BLaER1 treated with 17β-estradiol and CSF1 and Interleukin-3, amounts not matched to agents 10 nM and 100 nM (cell line): ENCODE results near the gene GHRHR.
A peak's percentile ranks its signal among the peaks of the same experiment; 100 is the strongest.

Experiments
- H3K27ac ChIP-seq, 11 experiments: shearing (Covaris generic); formaldehyde crosslinking; 2 replicates each; pipeline ENCODE4 v1.8.1; 2022
- H3K27me3 ChIP-seq, 11 experiments: shearing (Covaris generic); formaldehyde crosslinking; 2 replicates each; pipeline ENCODE4 v1.8.1; 2022
- H3K36me3 ChIP-seq, 11 experiments: shearing (Covaris generic); formaldehyde crosslinking; 2 replicates each; pipeline ENCODE4 v1.8.1; 2022
- H3K4me1 ChIP-seq, 10 experiments: shearing (Covaris generic); formaldehyde crosslinking; 2 replicates each; pipeline ENCODE4 v1.8.1; 2022
- H3K4me2 ChIP-seq, 11 experiments: shearing (Covaris generic); formaldehyde crosslinking; 2 replicates each; pipeline ENCODE4 v1.8.1; 2022
- H3K4me3 ChIP-seq, 10 experiments: shearing (Covaris generic); formaldehyde crosslinking; 2 replicates each; pipeline ENCODE4 v1.8.1; 2022
- H3K9ac ChIP-seq, 11 experiments: shearing (Covaris generic); formaldehyde crosslinking; 2 replicates each; pipeline ENCODE4 v1.8.1; 2022
- H3K9me3 ChIP-seq, 11 experiments: shearing (Covaris generic); formaldehyde crosslinking; replicated peaks in 1 of 11; 2 replicates each; pipeline ENCODE4 v1.8.1; 2022
- H4K20me1 ChIP-seq, 11 experiments: shearing (Covaris generic); formaldehyde crosslinking; 2 replicates each; pipeline ENCODE4 v1.8.1; 2022
- Cebpa-rat ChIP-seq, 11 experiments: shearing (Covaris generic); IDR thresholded peaks; 2 replicates each; pipeline ENCODE4 v1.8.1; 2022

GHRHR gene

DNA sequence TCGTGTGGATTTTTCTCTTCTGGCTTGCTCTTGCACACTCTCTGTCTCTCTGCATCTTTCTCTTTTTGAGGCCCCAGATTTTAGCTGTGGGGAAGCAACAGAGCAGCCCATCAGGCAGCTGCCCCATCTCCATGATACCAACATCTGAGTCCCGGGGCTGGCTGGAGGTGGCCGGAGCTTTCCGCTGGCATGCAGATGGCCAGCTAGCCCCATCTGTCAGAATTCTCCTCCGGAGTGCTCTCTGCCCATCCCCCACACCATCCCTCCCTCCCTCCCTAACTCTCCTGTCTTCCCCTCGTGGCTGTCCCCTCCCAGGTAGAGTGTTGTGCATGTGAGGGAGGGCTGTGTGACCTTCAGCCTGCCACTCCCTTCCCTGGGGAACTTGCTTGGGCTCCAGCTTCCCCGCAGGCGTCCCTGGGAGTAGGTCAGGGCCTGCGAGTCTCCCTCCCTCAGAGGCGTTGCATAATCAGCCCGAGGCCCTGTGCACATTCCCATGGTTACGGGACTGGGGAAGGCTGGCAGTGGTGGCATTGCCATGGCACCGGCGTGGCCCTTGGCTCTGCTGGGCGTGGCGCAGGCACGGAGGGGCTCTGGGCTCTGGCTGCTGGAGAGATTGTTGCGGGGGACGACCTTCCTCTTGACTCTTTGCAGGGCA is 24.7 kb downstream of the GHRHR start:
- H3K9ac ChIP-seq: no peak overlapping the region
- H3K27ac ChIP-seq: no peak overlapping the region
- peak overlapping the region in 5 of 11 experiments; percentile 27 to 52 (median 43); a peak in 9 of 22 replicates for H3K4me2 ChIP-seq
- H3K9me3 ChIP-seq: peaks cover 0 to 4% (median 2%) of the 10 kb centered on the region in 11 experiments; a peak in 7 of 22 replicates
- no peaks in the 10 kb centered on the region for H3K36me3 ChIP-seq
- H3K4me3 ChIP-seq: no peak overlapping the region
- H4K20me1 ChIP-seq: no peaks in the 10 kb centered on the region
- H3K4me1 ChIP-seq: peaks cover 0 to 42% (median 8%) of the 10 kb centered on the region in 10 experiments; a peak in 10 of 20 replicates
- TF ChIP-seq Cebpa-rat (IDR thresholded peaks at IDR 0.05): no peak
- H3K27me3 ChIP-seq: no peaks in the 10 kb centered on the region

DNA sequence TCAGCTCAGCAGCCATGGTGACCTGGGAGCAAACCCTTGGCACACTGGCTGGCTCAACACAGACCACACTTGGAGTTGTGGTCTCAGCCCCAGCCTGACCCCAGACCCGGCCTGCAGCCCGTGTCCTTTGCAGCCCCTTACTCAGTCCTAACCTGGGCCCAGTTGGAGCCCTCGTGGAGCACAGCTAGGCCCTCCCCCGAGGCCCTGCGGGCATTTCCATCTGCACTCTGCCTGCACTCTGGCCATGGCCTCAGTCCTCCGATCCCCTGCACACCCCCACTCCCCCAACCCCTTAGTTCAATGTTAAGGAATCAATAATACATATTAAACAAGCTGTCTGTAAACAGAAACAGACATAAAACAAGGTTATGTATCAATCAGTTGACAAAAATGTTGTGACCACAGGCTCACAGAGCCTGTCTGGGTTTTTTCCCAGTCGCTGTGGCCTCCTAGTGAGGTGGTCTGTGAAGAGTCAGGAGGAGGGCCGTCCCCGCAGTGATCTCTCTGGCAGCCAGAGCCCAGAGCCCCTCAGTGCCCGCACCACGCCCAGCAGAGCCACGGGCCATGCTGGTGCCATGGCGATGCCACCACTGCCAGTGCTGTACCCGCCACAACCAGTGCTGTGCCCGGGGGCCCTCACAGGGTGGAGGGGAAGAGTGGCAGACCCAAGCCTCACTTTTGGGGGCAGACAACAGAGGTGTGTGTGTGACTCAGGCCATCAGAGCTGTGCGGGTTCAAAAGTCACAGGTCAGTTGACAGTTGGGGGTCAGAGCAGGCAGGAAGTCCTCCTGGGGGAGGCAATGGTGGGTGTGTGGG is 25.5 kb downstream of the GHRHR start:
- Histone ChIP-seq H3K9ac (no peak overlapping the region), H3K27me3 (no peaks in the 10 kb centered on the region), H3K4me2 (peak overlapping the region in 5 of 11 experiments; percentile 27 to 52 (median 43); a peak in 9 of 22 replicates), H3K4me3 (no peak overlapping the region), H3K4me1 (peaks cover 0 to 40% (median 8%) of the 10 kb centered on the region in 10 experiments; a peak in 10 of 20 replicates), H3K36me3 (no peaks in the 10 kb centered on the region), H4K20me1 (no peaks in the 10 kb centered on the region), H3K27ac (no peak overlapping the region), H3K9me3 (peaks cover 0 to 11% (median 9%) of the 10 kb centered on the region in 11 experiments; a peak in 16 of 22 replicates)
- no peak for TF ChIP-seq Cebpa-rat (IDR thresholded peaks at IDR 0.05)

DNA sequence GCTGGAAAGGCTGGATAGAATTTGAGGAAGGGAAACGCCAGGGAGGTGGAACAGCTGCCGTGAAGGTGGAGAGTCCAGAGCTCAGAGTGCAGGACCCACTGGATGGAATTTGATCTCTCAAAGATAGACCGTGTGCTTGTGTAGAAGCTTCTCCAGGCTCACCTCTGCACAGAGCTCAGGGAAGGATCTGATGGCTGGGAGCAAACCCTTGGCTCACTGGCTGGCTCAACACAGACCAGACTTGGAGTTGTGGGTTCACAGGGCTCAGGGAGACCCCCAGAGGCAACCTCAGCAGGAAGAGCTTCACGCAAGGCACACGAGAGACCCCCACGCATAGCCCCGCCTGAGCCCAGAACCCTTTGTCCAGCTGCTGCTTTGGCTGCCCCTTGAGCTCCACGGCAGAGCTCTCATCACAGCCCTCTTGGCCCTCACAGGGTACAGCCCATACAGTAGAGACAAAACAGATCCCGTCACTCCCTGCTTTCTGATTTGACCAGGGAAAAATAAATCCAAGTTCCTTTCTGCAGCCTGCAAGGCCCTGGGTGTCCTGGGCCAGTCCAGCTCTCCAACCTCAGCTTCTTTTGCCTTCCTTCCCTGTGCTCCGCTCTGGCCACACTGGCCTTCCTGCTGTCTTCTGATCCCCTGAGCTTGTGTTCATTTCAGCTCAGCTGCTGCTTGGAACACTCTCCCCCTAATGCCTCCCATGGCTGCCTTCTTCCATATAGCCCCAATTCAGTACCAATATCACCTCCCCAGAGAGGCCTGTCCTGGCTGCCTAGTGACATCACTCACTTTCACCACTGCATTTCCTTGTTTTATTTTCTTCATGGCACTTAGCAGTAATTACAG is 26.3 kb downstream of the GHRHR start:
- H3K4me3 ChIP-seq: no peak overlapping the region
- no peaks in the 10 kb centered on the region for H4K20me1 ChIP-seq
- no peak overlapping the region for H3K9ac ChIP-seq
- no peaks in the 10 kb centered on the region for H3K36me3 ChIP-seq
- TF ChIP-seq Cebpa-rat (IDR thresholded peaks at IDR 0.05): no peak
- H3K27ac ChIP-seq: no peak overlapping the region
- H3K4me2 ChIP-seq: no peak overlapping the region
- peaks cover 0 to 17% (median 13%) of the 10 kb centered on the region in 11 experiments; a peak in 17 of 22 replicates for H3K9me3 ChIP-seq
- no peaks in the 10 kb centered on the region for H3K27me3 ChIP-seq
- peaks cover 0 to 32% (median 3%) of the 10 kb centered on the region in 10 experiments; a peak in 10 of 20 replicates for H3K4me1 ChIP-seq

DNA sequence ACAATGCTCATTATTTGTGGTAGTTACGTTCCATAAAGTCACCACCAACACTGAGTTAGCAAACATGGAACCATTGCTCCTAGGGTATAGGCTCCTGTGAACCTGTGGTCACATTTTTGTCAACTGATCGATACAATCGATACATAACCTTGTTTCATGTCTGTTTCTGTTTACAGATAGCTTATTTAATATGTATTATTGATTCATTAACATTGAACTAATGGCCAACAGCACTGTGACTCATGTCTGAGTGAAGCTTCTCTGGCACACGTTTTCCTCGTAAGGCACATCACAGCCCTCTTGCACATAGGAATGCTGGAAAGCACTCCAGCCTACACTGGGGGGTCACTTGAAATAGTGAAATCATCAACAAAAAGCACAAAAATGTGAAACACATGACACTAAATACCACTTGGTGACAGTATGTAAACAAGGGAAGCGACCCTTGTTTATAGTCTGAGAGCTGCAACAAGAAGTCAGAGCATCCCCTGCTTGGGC is 27.0 kb downstream of the GHRHR start:
- peaks cover 0 to 33% (median 5%) of the 10 kb centered on the region in 10 experiments; a peak in 10 of 20 replicates for H3K4me1 ChIP-seq
- no peak for TF ChIP-seq Cebpa-rat (IDR thresholded peaks at IDR 0.05)
- peaks cover 0 to 17% (median 13%) of the 10 kb centered on the region in 11 experiments; a peak in 17 of 22 replicates for H3K9me3 ChIP-seq
- H3K4me3 ChIP-seq: no peak overlapping the region
- no peak overlapping the region for H3K9ac ChIP-seq
- no peaks in the 10 kb centered on the region for H3K36me3 ChIP-seq
- no peak overlapping the region for H3K4me2 ChIP-seq
- no peaks in the 10 kb centered on the region for H4K20me1 ChIP-seq
- H3K27me3 ChIP-seq: no peaks in the 10 kb centered on the region
- H3K27ac ChIP-seq: no peak overlapping the region

DNA sequence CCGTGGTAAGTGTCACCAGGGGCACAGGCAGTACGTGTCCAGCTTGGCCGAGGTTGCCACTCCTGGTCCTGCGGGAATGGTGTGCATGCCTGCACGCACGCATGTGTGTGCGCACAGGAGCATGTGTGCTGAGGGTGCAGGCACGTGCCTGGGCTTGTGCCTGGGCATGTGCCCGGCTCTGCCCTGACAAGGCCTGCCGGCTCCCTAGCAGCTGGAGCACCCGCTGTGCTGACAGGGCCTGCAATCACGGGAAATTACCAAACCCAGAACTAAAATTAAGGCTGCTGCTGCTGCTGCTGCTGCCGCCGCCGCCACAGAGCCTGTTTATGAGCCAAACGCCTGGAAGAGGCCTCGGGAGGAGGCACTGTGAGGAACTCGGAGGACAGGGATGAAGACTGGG is 28.7 kb downstream of the GHRHR start:
- H3K4me3 ChIP-seq: no peak overlapping the region
- H3K9me3 ChIP-seq: peaks cover 0 to 17% (median 13%) of the 10 kb centered on the region in 11 experiments; a peak in 17 of 22 replicates
- no peak overlapping the region for H3K4me2 ChIP-seq
- TF ChIP-seq Cebpa-rat (IDR thresholded peaks at IDR 0.05): no peak
- H4K20me1 ChIP-seq: no peaks in the 10 kb centered on the region
- no peak overlapping the region for H3K27ac ChIP-seq
- H3K9ac ChIP-seq: no peak overlapping the region
- H3K27me3 ChIP-seq: no peaks in the 10 kb centered on the region
- H3K4me1 ChIP-seq: peaks cover 0 to 33% (median 3%) of the 10 kb centered on the region in 10 experiments; a peak in 10 of 20 replicates
- no peaks in the 10 kb centered on the region for H3K36me3 ChIP-seq

DNA sequence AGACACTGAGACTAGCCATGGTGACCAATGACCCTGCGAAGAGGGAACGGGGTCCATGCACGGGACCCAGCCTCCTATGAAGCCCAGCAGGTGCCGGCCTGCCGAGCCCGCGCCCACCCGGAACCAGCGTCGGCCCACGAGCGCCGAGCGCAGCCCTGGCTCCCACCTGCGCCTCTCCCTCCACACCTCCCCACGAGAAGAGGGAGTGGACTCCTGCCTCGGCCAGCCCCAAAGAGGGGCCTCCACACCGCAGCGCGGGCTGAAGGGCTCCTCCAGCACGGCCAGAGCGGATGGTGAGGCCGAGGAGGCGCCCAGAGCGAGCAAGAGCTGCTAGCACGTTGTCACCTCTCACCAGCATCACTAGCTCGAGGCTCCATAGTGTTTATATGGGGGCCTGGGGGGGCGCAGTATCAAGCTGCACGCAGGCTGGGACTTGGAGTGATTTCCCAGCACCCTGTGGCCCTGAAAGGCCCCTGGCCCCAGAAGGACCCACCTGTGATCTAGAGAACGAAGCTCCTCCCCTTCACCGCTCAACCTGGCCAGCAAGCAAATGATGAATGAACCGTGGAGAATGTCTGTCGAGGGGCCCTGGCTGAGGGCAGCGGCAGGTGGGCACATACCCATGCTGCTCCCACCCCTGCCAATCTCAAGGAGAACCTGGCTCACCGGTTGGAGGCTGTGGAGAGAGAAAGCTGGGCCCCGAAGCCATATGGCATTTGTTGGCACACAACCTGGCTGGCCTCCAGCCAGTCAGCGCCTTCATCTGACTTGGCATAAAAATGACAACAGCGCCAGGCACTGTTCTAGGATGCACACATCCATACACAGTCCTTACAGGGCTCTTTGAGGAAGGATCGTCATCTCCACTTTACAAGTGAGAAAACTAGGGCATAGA is 30.7 kb downstream of the GHRHR start:
- no peak overlapping the region for H3K4me3 ChIP-seq
- no peaks in the 10 kb centered on the region for H4K20me1 ChIP-seq
- peaks cover 0 to 16% (median 0%) of the 10 kb centered on the region in 10 experiments; a peak in 5 of 20 replicates for H3K4me1 ChIP-seq
- TF ChIP-seq Cebpa-rat (IDR thresholded peaks at IDR 0.05): no peak
- H3K4me2 ChIP-seq: no peak overlapping the region
- no peak overlapping the region for H3K9ac ChIP-seq
- peaks cover 0 to 17% (median 13%) of the 10 kb centered on the region in 11 experiments; a peak in 17 of 22 replicates for H3K9me3 ChIP-seq
- H3K36me3 ChIP-seq: no peaks in the 10 kb centered on the region
- no peak overlapping the region; a peak in 1 of 22 replicates for H3K27ac ChIP-seq
- H3K27me3 ChIP-seq: no peaks in the 10 kb centered on the region

DNA sequence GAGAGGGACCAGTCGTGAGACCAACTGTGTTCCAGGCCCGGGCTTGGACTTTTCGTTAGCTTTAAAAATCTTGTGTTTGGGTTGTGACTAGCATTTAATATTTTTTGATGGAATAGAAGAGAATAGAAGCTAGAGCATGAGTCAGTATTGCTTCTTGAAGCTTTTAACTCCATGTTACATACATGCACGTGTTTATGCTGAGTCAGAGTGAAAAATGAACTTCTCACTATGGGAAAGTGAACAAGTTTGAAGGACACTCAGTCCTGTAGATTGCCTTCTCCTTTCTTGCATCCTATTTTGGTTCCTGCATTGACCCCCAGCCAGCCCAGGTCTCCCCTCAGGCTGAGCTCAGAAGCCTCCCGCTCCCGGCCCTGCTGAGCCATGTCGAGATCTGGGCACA is 31.8 kb downstream of the GHRHR start:
- Histone ChIP-seq H3K9me3 (peaks cover 0 to 17% (median 13%) of the 10 kb centered on the region in 11 experiments; a peak in 17 of 22 replicates), H4K20me1 (no peaks in the 10 kb centered on the region), H3K4me2 (peak overlapping the region in 2 of 11 experiments; percentile 17 to 48; a peak in 4 of 22 replicates), H3K4me3 (no peak overlapping the region), H3K36me3 (no peaks in the 10 kb centered on the region), H3K27me3 (no peaks in the 10 kb centered on the region), H3K4me1 (peaks cover 0 to 26% (median 5%) of the 10 kb centered on the region in 10 experiments; a peak in 10 of 20 replicates), H3K27ac (peak overlapping the region in 3 of 11 experiments; percentile 9 to 19 (median 10); a peak in 2 of 22 replicates), H3K9ac (no peak overlapping the region)
- TF ChIP-seq Cebpa-rat (IDR thresholded peaks at IDR 0.05): no peak
